Testis (tissue), 2 donors: ENCODE results near the gene JAKMIP3.

ENCODE experiments used
- CTCF ChIP-seq, 3 experiments: fragments of 450-650 bp in 2 of 3; fragments of 200-600 bp in 1 of 3; sonication (generic) in 1 of 3; IDR thresholded peaks; one replicate each; pipeline ENCODE4 v1.5.1; 2016 to 2019; ENCODE audit warnings: antibody characterized with exemption in 3 of 3, mild to moderate bottlenecking in 2 of 3, moderate library complexity in 1 of 3
- POLR2A ChIP-seq: fragments of 450-650 bp; IDR thresholded peaks from one replicate; pipeline ENCODE4 v1.6.1; 2017; ENCODE audit warnings: antibody characterized with exemption, mild to moderate bottlenecking, moderate library complexity

GRCh38 chr10:132110111-132110521, 44.4 kb downstream of the JAKMIP3 start:
- TF ChIP-seq CTCF (IDR thresholded peaks at IDR 0.05) (no peak), POLR2A (no peak)
